ENCODE results near the gene PRR12.

DNA sequence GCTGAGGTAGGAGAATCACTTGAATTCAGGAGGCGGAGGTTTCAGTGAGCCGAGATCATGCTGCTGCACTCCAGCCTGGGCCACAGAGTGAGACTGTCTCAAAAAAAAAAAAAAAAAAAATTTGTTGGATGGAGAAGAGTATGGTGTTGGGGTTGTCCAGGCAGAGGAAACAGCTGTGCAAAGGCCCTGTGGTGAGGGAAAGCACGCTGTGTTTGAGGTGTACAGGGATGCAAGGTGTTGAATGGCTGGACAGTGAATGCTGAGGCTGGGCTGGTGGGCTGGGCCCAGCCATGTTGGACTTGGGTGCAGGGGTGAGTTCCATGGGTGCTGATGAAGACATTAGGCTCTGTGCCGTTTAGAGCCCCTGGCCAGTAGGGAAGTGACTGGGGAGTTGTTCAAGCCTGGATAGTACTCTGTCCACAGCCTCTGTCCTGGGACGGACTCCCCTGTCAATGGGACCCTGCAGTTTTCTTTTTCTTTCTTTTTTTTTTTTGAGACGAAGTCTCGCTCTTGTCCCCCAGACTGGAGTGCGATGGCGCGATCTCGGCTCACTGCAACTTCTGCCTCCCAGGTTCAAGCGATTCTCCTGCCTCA, 18.6 kb downstream of the PRR12 start:
- TF ChIP-seq, protein P1, sequence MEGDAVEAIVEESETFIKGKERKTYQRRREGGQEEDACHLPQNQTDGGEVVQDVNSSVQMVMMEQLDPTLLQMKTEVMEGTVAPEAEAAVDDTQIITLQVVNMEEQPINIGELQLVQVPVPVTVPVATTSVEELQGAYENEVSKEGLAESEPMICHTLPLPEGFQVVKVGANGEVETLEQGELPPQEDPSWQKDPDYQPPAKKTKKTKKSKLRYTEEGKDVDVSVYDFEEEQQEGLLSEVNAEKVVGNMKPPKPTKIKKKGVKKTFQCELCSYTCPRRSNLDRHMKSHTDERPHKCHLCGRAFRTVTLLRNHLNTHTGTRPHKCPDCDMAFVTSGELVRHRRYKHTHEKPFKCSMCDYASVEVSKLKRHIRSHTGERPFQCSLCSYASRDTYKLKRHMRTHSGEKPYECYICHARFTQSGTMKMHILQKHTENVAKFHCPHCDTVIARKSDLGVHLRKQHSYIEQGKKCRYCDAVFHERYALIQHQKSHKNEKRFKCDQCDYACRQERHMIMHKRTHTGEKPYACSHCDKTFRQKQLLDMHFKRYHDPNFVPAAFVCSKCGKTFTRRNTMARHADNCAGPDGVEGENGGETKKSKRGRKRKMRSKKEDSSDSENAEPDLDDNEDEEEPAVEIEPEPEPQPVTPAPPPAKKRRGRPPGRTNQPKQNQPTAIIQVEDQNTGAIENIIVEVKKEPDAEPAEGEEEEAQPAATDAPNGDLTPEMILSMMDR (IDR thresholded peaks at IDR 0.05): no peak
- no peak for TF ChIP-seq POLR2A (IDR thresholded peaks at IDR 0.05)

Data from tibial nerve (tissue), 3 donors.